BLaER1 (cell line): Measurements from ENCODE around the gene PLPP3.

Experiments used
- H3K27ac ChIP-seq: shearing (Covaris generic); formaldehyde crosslinking; 2 replicates; pipeline ENCODE4 v1.8.1; 2022
- H3K27me3 ChIP-seq: shearing (Covaris generic); formaldehyde crosslinking; 2 replicates; pipeline ENCODE4 v1.8.1; 2022
- H3K36me3 ChIP-seq: shearing (Covaris generic); formaldehyde crosslinking; 2 replicates; pipeline ENCODE4 v1.8.1; 2022
- H3K4me1 ChIP-seq: shearing (Covaris generic); formaldehyde crosslinking; 2 replicates; pipeline ENCODE4 v1.8.1; 2022
- H3K4me2 ChIP-seq: shearing (Covaris generic); formaldehyde crosslinking; 2 replicates; pipeline ENCODE4 v1.8.1; 2022
- H3K4me3 ChIP-seq: shearing (Covaris generic); formaldehyde crosslinking; 2 replicates; pipeline ENCODE4 v1.8.1; 2022
- H3K9ac ChIP-seq: shearing (Covaris generic); formaldehyde crosslinking; 2 replicates; pipeline ENCODE4 v1.8.1; 2022
- H3K9me3 ChIP-seq: shearing (Covaris generic); formaldehyde crosslinking; 2 replicates; pipeline ENCODE4 v1.8.1; 2022
- H4K20me1 ChIP-seq: shearing (Covaris generic); formaldehyde crosslinking; 2 replicates; pipeline ENCODE4 v1.8.1; 2022
- Cebpa-rat ChIP-seq: shearing (Covaris generic); IDR thresholded peaks from 2 replicates; pipeline ENCODE4 v1.8.1; 2022

The PLPP3 gene

GRCh38 chr1:56502700-56503245 is 76.6 kb downstream of the PLPP3 start:
- Histone ChIP-seq H3K4me1 (peaks cover 12% of the 10 kb centered on the region), H3K4me2 (no peak overlapping the region), H4K20me1 (no peaks in the 10 kb centered on the region), H3K27me3 (no peaks in the 10 kb centered on the region), H3K9ac (no peak overlapping the region), H3K4me3 (no peak overlapping the region), H3K36me3 (no peaks in the 10 kb centered on the region), H3K27ac (no peak overlapping the region), H3K9me3 (no peaks in the 10 kb centered on the region)
- TF ChIP-seq Cebpa-rat = no peak

GRCh38 chr1:56501888-56502287 is 77.5 kb downstream of the PLPP3 start:
- H3K9ac ChIP-seq = no peak overlapping the region
- no peaks in the 10 kb centered on the region for H3K27me3 ChIP-seq
- H3K36me3 ChIP-seq = no peaks in the 10 kb centered on the region
- no peak overlapping the region for H3K27ac ChIP-seq
- no peak overlapping the region for H3K4me2 ChIP-seq
- no peak for TF ChIP-seq Cebpa-rat
- H3K4me3 ChIP-seq = no peak overlapping the region
- H3K9me3 ChIP-seq = no peaks in the 10 kb centered on the region
- no peaks in the 10 kb centered on the region for H4K20me1 ChIP-seq
- peaks cover 11% of the 10 kb centered on the region for H3K4me1 ChIP-seq

GRCh38 chr1:56501426-56501825 is 77.9 kb downstream of the PLPP3 start:
- no peak overlapping the region for H3K4me2 ChIP-seq
- peaks cover 7% of the 10 kb centered on the region for H3K4me1 ChIP-seq
- no peaks in the 10 kb centered on the region for H3K36me3 ChIP-seq
- no peaks in the 10 kb centered on the region for H3K27me3 ChIP-seq
- no peaks in the 10 kb centered on the region for H3K9me3 ChIP-seq
- no peak overlapping the region for H3K27ac ChIP-seq
- no peak overlapping the region for H3K9ac ChIP-seq
- no peaks in the 10 kb centered on the region for H4K20me1 ChIP-seq
- no peak overlapping the region for H3K4me3 ChIP-seq
- no peak for TF ChIP-seq Cebpa-rat

- peaks cover 10% of the 10 kb centered on the region; the same call in 1 of the 2 replicates for H3K36me3 ChIP-seq
These were observed 82.3 kb downstream of the PLPP3 start for GRCh38 chr1:56496821-56497772.

GRCh38 chr1:56496158-56496557 is 83.2 kb downstream of the PLPP3 start:
- no peak overlapping the region for H3K27ac ChIP-seq
- no peaks in the 10 kb centered on the region for H3K4me1 ChIP-seq
- no peaks in the 10 kb centered on the region for H3K27me3 ChIP-seq
- H3K4me2 ChIP-seq = no peak overlapping the region
- no peak for TF ChIP-seq Cebpa-rat
- no peak overlapping the region for H3K4me3 ChIP-seq
- no peaks in the 10 kb centered on the region for H3K9me3 ChIP-seq
- H3K36me3 ChIP-seq = peaks cover 10% of the 10 kb centered on the region; the same call in 1 of the 2 replicates
- H3K9ac ChIP-seq = no peak overlapping the region
- no peaks in the 10 kb centered on the region for H4K20me1 ChIP-seq

More at GRCh38 chr1:56496821-56497772, 82.3 kb downstream of the PLPP3 start:
- Histone ChIP-seq H3K4me1 (no peaks in the 10 kb centered on the region), H3K27ac (no peak overlapping the region), H4K20me1 (no peaks in the 10 kb centered on the region), H3K27me3 (no peaks in the 10 kb centered on the region), H3K9ac (no peak overlapping the region), H3K9me3 (no peaks in the 10 kb centered on the region), H3K4me2 (no peak overlapping the region), H3K4me3 (no peak overlapping the region)
- no peak for TF ChIP-seq Cebpa-rat

- H3K4me2 ChIP-seq = no peak overlapping the region
- TF ChIP-seq Cebpa-rat = no peak
- H3K36me3 ChIP-seq = peaks cover 10% of the 10 kb centered on the region; the same call in 1 of the 2 replicates
- no peak overlapping the region for H3K27ac ChIP-seq
- H3K9me3 ChIP-seq = peaks cover under 1% of the 10 kb centered on the region; the same call in 1 of the 2 replicates
- no peaks in the 10 kb centered on the region for H3K4me1 ChIP-seq
- no peaks in the 10 kb centered on the region for H4K20me1 ChIP-seq
- no peak overlapping the region for H3K9ac ChIP-seq
- no peaks in the 10 kb centered on the region for H3K27me3 ChIP-seq
- no peak overlapping the region for H3K4me3 ChIP-seq
These were observed 83.8 kb downstream of the PLPP3 start for GRCh38 chr1:56495538-56495937.

- Histone ChIP-seq H3K9me3 (peaks cover 8% of the 10 kb centered on the region; the same call in 1 of the 2 replicates), H3K4me2 (no peak overlapping the region), H3K4me1 (no peaks in the 10 kb centered on the region), H4K20me1 (no peaks in the 10 kb centered on the region), H3K27me3 (no peaks in the 10 kb centered on the region), H3K9ac (no peak overlapping the region), H3K4me3 (no peak overlapping the region), H3K27ac (no peak overlapping the region), H3K36me3 (peaks cover 10% of the 10 kb centered on the region; the same call in 1 of the 2 replicates)
- TF ChIP-seq Cebpa-rat = no peak
These were observed 85.1 kb downstream of the PLPP3 start for GRCh38 chr1:56494306-56494705.

GRCh38 chr1:56493826-56494225 is 85.5 kb downstream of the PLPP3 start:
- Histone ChIP-seq H3K4me3 (no peak overlapping the region), H3K27ac (no peak overlapping the region), H4K20me1 (no peaks in the 10 kb centered on the region), H3K9ac (no peak overlapping the region), H3K36me3 (peaks cover 10% of the 10 kb centered on the region; the same call in 1 of the 2 replicates), H3K4me1 (no peaks in the 10 kb centered on the region), H3K9me3 (peaks cover 8% of the 10 kb centered on the region; the same call in 1 of the 2 replicates), H3K4me2 (no peak overlapping the region), H3K27me3 (no peaks in the 10 kb centered on the region)
- TF ChIP-seq Cebpa-rat = no peak

GRCh38 chr1:56491441-56491840 is 87.9 kb downstream of the PLPP3 start:
- no peak overlapping the region for H3K27ac ChIP-seq
- H3K9me3 ChIP-seq = peaks cover 8% of the 10 kb centered on the region; the same call in 1 of the 2 replicates
- no peaks in the 10 kb centered on the region for H4K20me1 ChIP-seq
- no peak for TF ChIP-seq Cebpa-rat
- H3K4me2 ChIP-seq = no peak overlapping the region
- H3K9ac ChIP-seq = no peak overlapping the region
- H3K4me1 ChIP-seq = no peaks in the 10 kb centered on the region
- H3K36me3 ChIP-seq = peaks cover 10% of the 10 kb centered on the region; the same call in 1 of the 2 replicates
- H3K4me3 ChIP-seq = no peak overlapping the region
- no peaks in the 10 kb centered on the region for H3K27me3 ChIP-seq

- no peak overlapping the region for H3K4me3 ChIP-seq
- no peak overlapping the region for H3K27ac ChIP-seq
- no peaks in the 10 kb centered on the region for H3K27me3 ChIP-seq
- H4K20me1 ChIP-seq = no peaks in the 10 kb centered on the region
- no peaks in the 10 kb centered on the region for H3K4me1 ChIP-seq
- no peak overlapping the region for H3K4me2 ChIP-seq
- H3K36me3 ChIP-seq = peaks cover 5% of the 10 kb centered on the region; the same call in 1 of the 2 replicates
- no peak for TF ChIP-seq Cebpa-rat
- H3K9ac ChIP-seq = no peak overlapping the region
- H3K9me3 ChIP-seq = peaks cover 8% of the 10 kb centered on the region; the same call in 1 of the 2 replicates
These were observed 88.7 kb downstream of the PLPP3 start for GRCh38 chr1:56490619-56491018.
